Neural cell (in vitro differentiated cells): ENCODE measurements around the gene ZNF107. TPM values are rescaled to one million over a fixed set of nuclear protein-coding genes. Genes with fewer than 3 reads are reported as not detected.

Experiments used
- H2AFZ ChIP-seq: fragments of 200-600, 300-800 bp; sonication (generic), shearing (Covaris generic); 2 replicates; pipeline ENCODE4 v1.6.0; 2014; ENCODE audit warnings: low read depth, mild to moderate bottlenecking, antibody characterized with exemption, low read length, moderate library complexity
- H3F3A ChIP-seq: fragments of 200-600 bp; shearing (Covaris generic); 2 replicates; pipeline ENCODE4 v1.6.1; 2016; ENCODE audit warnings: mild to moderate bottlenecking, moderate library complexity, mixed read lengths, antibody characterized with exemption, low read length; ENCODE audit not compliant: insufficient read depth, poor library complexity, severe bottlenecking
- H3K27ac ChIP-seq: fragments of 200-600, 300-800 bp; sonication (generic), shearing (Covaris generic); 2 replicates; pipeline ENCODE4 v1.5.1; 2014; ENCODE audit warnings: mild to moderate bottlenecking, low read length, moderate library complexity
- H3K27me3 ChIP-seq: fragments of 300-800, 200-600 bp; sonication (generic), shearing (Covaris generic); 2 replicates; pipeline ENCODE4 v1.6.0; 2014; ENCODE audit warnings: mild to moderate bottlenecking, low read depth, low read length, moderate library complexity; ENCODE audit not compliant: insufficient read depth
- H3K36me3 ChIP-seq: fragments of 300-800, 200-600 bp; sonication (generic), shearing (Covaris generic); 2 replicates; pipeline ENCODE4 v1.5.1; 2014; ENCODE audit warnings: mild to moderate bottlenecking, antibody characterized with exemption, low read length, moderate library complexity; ENCODE audit not compliant: insufficient read depth
- H3K4me2 ChIP-seq: fragments of 300-800, 200-600 bp; sonication (generic), shearing (Covaris generic); 2 replicates; pipeline ENCODE4 v1.6.0; 2014; ENCODE audit warnings: mild to moderate bottlenecking, low read length
- H3K4me3 ChIP-seq: fragments of 300-800, 200-600 bp; sonication (generic), shearing (Covaris generic); 2 replicates; pipeline ENCODE4 v1.5.1; 2014; ENCODE audit warnings: mild to moderate bottlenecking, low read length, moderate library complexity
- H3K79me2 ChIP-seq: fragments of 200-600 bp; shearing (Covaris generic); replicated peaks from 2 replicates; pipeline ENCODE4 v1.6.0; 2014; ENCODE audit warnings: mild to moderate bottlenecking, low read length, moderate library complexity; ENCODE audit not compliant: insufficient read depth
- H3K9ac ChIP-seq: fragments of 300-800, 200-600 bp; sonication (generic), shearing (Covaris generic); 2 replicates; pipeline ENCODE4 v1.6.1; 2016; ENCODE audit warnings: mild to moderate bottlenecking, low read length, mixed read lengths
- H3K9me2 ChIP-seq: fragments of 200-600 bp; shearing (Covaris generic); 2 replicates; pipeline ENCODE4 v1.6.1; 2016; ENCODE audit warnings: mild to moderate bottlenecking, low read length, mixed read lengths; ENCODE audit not compliant: insufficient read depth
- H3K9me3 ChIP-seq: fragments of 200-600, 300-800 bp; sonication (generic), shearing (Covaris generic); 2 replicates; pipeline ENCODE4 v1.6.1; 2016; ENCODE audit warnings: mild to moderate bottlenecking, mixed run types, low read length, moderate library complexity, mixed read lengths
- H4K20me1 ChIP-seq: fragments of 200-600 bp; shearing (Covaris generic); 2 replicates; pipeline ENCODE4 v1.6.1; 2016; ENCODE audit warnings: mild to moderate bottlenecking, mixed run types; ENCODE audit not compliant: insufficient read depth
- CTCF ChIP-seq: fragments of 450-650 bp; IDR thresholded peaks from 2 replicates; pipeline ENCODE4 v1.5.1; 2014; ENCODE audit warnings: antibody characterized with exemption, mild to moderate bottlenecking, moderate library complexity; ENCODE audit not compliant: poor library complexity, severe bottlenecking
- EP300 ChIP-seq: fragments of 450-650 bp; conservative IDR thresholded peaks from 2 replicates; pipeline ENCODE4 v1.6.1; 2014; ENCODE audit warnings: antibody characterized with exemption, mild to moderate bottlenecking, moderate library complexity; ENCODE audit not compliant: poor library complexity, severe bottlenecking
- EZH2 ChIP-seq: fragments of 200-600, 300-800 bp; shearing (Covaris generic), sonication (generic); IDR thresholded peaks from 2 replicates; pipeline ENCODE4 v1.6.1; 2014; ENCODE audit warnings: antibody characterized with exemption, low read length, borderline replicate concordance, mild to moderate bottlenecking; ENCODE audit not compliant: insufficient read depth, poor library complexity, severe bottlenecking
- MXI1 ChIP-seq: fragments of 450-650 bp; conservative IDR thresholded peaks from 2 replicates; pipeline ENCODE4 v1.6.1; 2014; ENCODE audit warnings: antibody characterized with exemption, mild to moderate bottlenecking; ENCODE audit not compliant: poor library complexity, severe bottlenecking
- POLR2AphosphoS5 ChIP-seq: IDR thresholded peaks from 2 replicates; pipeline ENCODE4 v1.6.1; 2012
- RAD21 ChIP-seq: fragments of 450-650 bp; conservative IDR thresholded peaks from 2 replicates; pipeline ENCODE4 v1.6.1; 2014; ENCODE audit warnings: antibody characterized with exemption, mild to moderate bottlenecking, moderate library complexity
- REST ChIP-seq: IDR thresholded peaks from 2 replicates; pipeline ENCODE4 v1.6.1; 2012; ENCODE audit warnings: borderline replicate concordance
- SMC3 ChIP-seq: fragments of 450-650 bp; conservative IDR thresholded peaks from 2 replicates; pipeline ENCODE4 v1.6.1; 2014; ENCODE audit warnings: antibody characterized with exemption, mild to moderate bottlenecking, moderate library complexity; ENCODE audit not compliant: poor library complexity
- TAF1 ChIP-seq: IDR thresholded peaks from 2 replicates; pipeline ENCODE4 v1.6.1; 2012; ENCODE audit warnings: low read depth
- polyA plus RNA-seq: library from polyadenylated mRNA; depleted of rRNA; stranded (reverse); fragments of >200 nt; gene quantifications from 2 replicates; pipeline ENCODE4 v1.2.3, GENCODE V29; 2014

Gene ZNF107
- polyA plus RNA-seq, 1 donor from 2014 or later = 7.9 TPM

- Histone ChIP-seq H3K27me3 (no peaks in the 10 kb centered on the region), H3K27ac (no peak overlapping the region), H3K9ac (no peak overlapping the region), H2AFZ (no peak overlapping the region), H3K79me2 (no peaks in the 10 kb centered on the region), H3K4me3 (no peak overlapping the region), H3K9me3 (peaks cover 6% of the 10 kb centered on the region), H3K36me3 (no peaks in the 10 kb centered on the region), H3K9me2 (no peaks in the 10 kb centered on the region), H3K4me2 (no peak overlapping the region), H4K20me1 (no peaks in the 10 kb centered on the region), H3F3A (no peaks in the 10 kb centered on the region)
- TF ChIP-seq EZH2 (no peak), EP300 (no peak), RAD21 (no peak), SMC3 (no peak), POLR2AphosphoS5 (no peak), REST (no peak), MXI1 (no peak), TAF1 (no peak), CTCF (no peak)
These were observed 28.1 kb upstream of the ZNF107 start for GRCh38 chr7:64637521-64638445.

- peaks cover 7% of the 10 kb centered on the region for H3K9me3 ChIP-seq
- no peak for TF ChIP-seq SMC3
- no peak for TF ChIP-seq EZH2
- no peak for TF ChIP-seq EP300
- no peak for TF ChIP-seq RAD21
- no peak for TF ChIP-seq TAF1
- TF ChIP-seq MXI1 = no peak
- no peak for TF ChIP-seq REST
- TF ChIP-seq POLR2AphosphoS5 = no peak
- TF ChIP-seq CTCF = no peak
These were observed 27.1 kb upstream of the ZNF107 start for GRCh38 chr7:64638822-64639221.

More at GRCh38 chr7:64638822-64639221, 27.1 kb upstream of the ZNF107 start:
- no peaks in the 10 kb centered on the region for H4K20me1 ChIP-seq
- H3K9me2 ChIP-seq = no peaks in the 10 kb centered on the region
- H2AFZ ChIP-seq = no peak overlapping the region
- no peak overlapping the region for H3K9ac ChIP-seq
- H3K36me3 ChIP-seq = no peaks in the 10 kb centered on the region
- no peaks in the 10 kb centered on the region for H3K27me3 ChIP-seq
- H3K4me2 ChIP-seq = no peak overlapping the region
- H3K79me2 ChIP-seq = no peaks in the 10 kb centered on the region
- H3K4me3 ChIP-seq = no peak overlapping the region
- H3K27ac ChIP-seq = no peak overlapping the region
- no peaks in the 10 kb centered on the region for H3F3A ChIP-seq
